AG09309 (cell line): ENCODE data around the gene ENOPH1.
"Not testable (repeated sequence)": the region's sequence is repeated elsewhere in the genome, so short reads cannot be mapped to it uniquely, and the experiment has no call there.

Source experiments
- DNase-seq: peaks from one replicate; pipeline ENCODE4 v3.0.0-alpha.2; 2010; ENCODE audit warnings: low read depth
- H3K4me3 ChIP-seq: 2 replicates; pipeline ENCODE4 v1.5.1; 2011; ENCODE audit warnings: mild to moderate bottlenecking, low read depth, low read length, moderate library complexity; ENCODE audit not compliant: control insufficient read depth
- CTCF ChIP-seq: IDR thresholded peaks from 2 replicates; pipeline ENCODE4 v1.5.1; 2011; ENCODE audit warnings: mild to moderate bottlenecking, low read depth, low read length, inconsistent platforms; ENCODE audit not compliant: insufficient read depth, control insufficient read depth; ENCODE audit errors: missing control alignments

Gene ENOPH1

GRCh38 chr4:82463221-82463620, 32.8 kb downstream of the ENOPH1 start:
- DNase-seq, result no peak
- no peak overlapping the region for H3K4me3 ChIP-seq
- no peak for TF ChIP-seq CTCF

- no peak for TF ChIP-seq CTCF
- DNase-seq, result no peak
- no peak overlapping the region for H3K4me3 ChIP-seq
Observed at GRCh38 chr4:82467471-82467870, 37.1 kb downstream of the ENOPH1 start.

- no peak overlapping the region for H3K4me3 ChIP-seq
- DNase-seq, result peak; percentile 52
- no peak for TF ChIP-seq CTCF
Observed at GRCh38 chr4:82469791-82470345, 39.5 kb downstream of the ENOPH1 start.

GRCh38 chr4:82473080-82473479, 42.7 kb downstream of the ENOPH1 start:
- H3K4me3 ChIP-seq, result not testable (repeated sequence)

GRCh38 chr4:82473621-82474164, 43.3 kb downstream of the ENOPH1 start:
- TF ChIP-seq CTCF, result no peak
- no peak overlapping the region for H3K4me3 ChIP-seq
- no peak for DNase-seq

More at GRCh38 chr4:82473080-82473479, 42.7 kb downstream of the ENOPH1 start:
- DNase-seq, result not testable (repeated sequence)

- H3K4me3 ChIP-seq, DNase-seq: not testable (repeated sequence)
Observed at GRCh38 chr4:82475931-82476330, 45.5 kb downstream of the ENOPH1 start.

- DNase-seq, H3K4me3 ChIP-seq: not testable (repeated sequence)
Observed at GRCh38 chr4:82477469-82477868, 47.1 kb downstream of the ENOPH1 start.

GRCh38 chr4:82479562-82479961, 49.2 kb downstream of the ENOPH1 start:
- no peak for TF ChIP-seq CTCF
- DNase-seq, result no peak
- no peak overlapping the region for H3K4me3 ChIP-seq
